ENCODE data around the gene TBC1D14. TPM values are rescaled to one million over a fixed set of nuclear protein-coding genes. Genes with fewer than 3 reads are reported as not detected.

TBC1D14 gene
- total and polyA plus RNA-seq, 2 of the 8 experiments (the other 6 are each of a cell fraction or from before 2014, with no cell fraction given): 45.6 to 48.2 TPM

- peaks cover under 1 to 18% (median 9%) of the 10 kb centered on the region in 4 experiments for H3K4me1 ChIP-seq (replicated peaks in 1 of 4; ENCODE audit: control insufficient read depth in 3 of 4, insufficient read depth in 4 of 4, low read length in 3 of 4)
- ChIA-PET POLR2A (ENCODE audit: partially characterized antibody) (interaction anchor here (0.6 to 4.4 kb wide), 2 partner anchors 39 to 60 kb away, joined by 3 to 22 read pairs; no protein-coding TSS in a partner anchor), CTCF (ENCODE audit: partially characterized antibody) (interaction anchor here (0.9 to 4.2 kb wide), 10 partner anchors 11 to 196 kb away, joined by 3 to 22 read pairs (median 4); partner anchors contain the start of gene TADA2B)
- no peak overlapping the region for H3K27ac ChIP-seq (ENCODE audit: low read depth, low read length)
- H2BK15ac ChIP-seq (ENCODE audit: low read length): no peak overlapping the region
- H4K20me1 ChIP-seq (replicated peaks in 1 of 2; ENCODE audit: control insufficient read depth in 1 of 2, insufficient read depth in 2 of 2, low read length in 2 of 2): peaks cover 2 to 3% of the 10 kb centered on the region in 2 experiments
- H3K36me3 ChIP-seq (ENCODE audit: control insufficient read depth in 2 of 4, insufficient read depth in 4 of 4, low read length in 3 of 4): no peaks in the 10 kb centered on the region
- H4K5ac ChIP-seq (ENCODE audit: insufficient read length, low read depth, low read length): no peak overlapping the region
- no peak overlapping the region for H3K18ac ChIP-seq (ENCODE audit: extremely low read depth, low read length)
- no peak overlapping the region for H4K8ac ChIP-seq (ENCODE audit: extremely low read depth, insufficient read depth, low read length)
- H3K9ac ChIP-seq (replicated peaks in 1 of 4; ENCODE audit: extremely low read depth in 1 of 4, low read depth in 3 of 4, low read length in 3 of 4): no peak overlapping the region
- H2AK5ac ChIP-seq (ENCODE audit: low read depth, low read length): no peak overlapping the region
- peaks cover 0 to 3% of the 10 kb centered on the region in 2 experiments; a peak in 1 of 4 replicates for H3K79me2 ChIP-seq (ENCODE audit: control insufficient read depth in 1 of 2, insufficient read depth in 2 of 2, low read length in 2 of 2)
- no peak for FAIRE-seq
- H3K14ac ChIP-seq (ENCODE audit: insufficient read length): no peak overlapping the region
- H3K27me3 ChIP-seq (replicated peaks in 1 of 4; ENCODE audit: control insufficient read depth in 3 of 4, extremely low read depth in 1 of 4, insufficient read depth in 3 of 4, low read length in 3 of 4): peaks cover 0 to 10% (median 4%) of the 10 kb centered on the region in 4 experiments; a peak in 4 of 7 replicates
- no peaks in the 10 kb centered on the region for H3K9me3 ChIP-seq (ENCODE audit: insufficient read depth in 2 of 2, low read depth in 1 of 2, low read length in 1 of 2)
- WGBS, 2 experiments (ENCODE audit: extremely low coverage in 1 of 2, insufficient coverage in 1 of 2, insufficient read length in 1 of 2, insufficient replicate concordance in 2 of 2, low coverage in 1 of 2, low lambda C conversion rate in 2 of 2, missing lambda C conversion rate in 1 of 2): 91% methylated on average over 13 of the region's 13 CpGs; no CpG with 5 or more reads in 1 of the 2 experiments
- no peak overlapping the region for H4K91ac ChIP-seq (replicated peaks; ENCODE audit: insufficient read length, low read length)
- no peak overlapping the region for H2BK5ac ChIP-seq (ENCODE audit: low read depth, low read length)
- H3K4me2 ChIP-seq (ENCODE audit: insufficient read depth in 1 of 2, low read depth in 2 of 2, low read length in 2 of 2): no peak overlapping the region
- H3K23me2 ChIP-seq (ENCODE audit: low read depth, low read length): peaks cover 11% of the 10 kb centered on the region
- no peak overlapping the region for H2BK20ac ChIP-seq (ENCODE audit: low read length)
- H3K23ac ChIP-seq (ENCODE audit: insufficient read length): no peak overlapping the region
- no peak overlapping the region for H3K4me3 ChIP-seq (ENCODE audit: extremely low read depth in 1 of 4, insufficient read depth in 2 of 4, low read depth in 3 of 4, low read length in 4 of 4)
- DNase-seq (ENCODE audit: low read depth in 1 of 2, low spot score in 2 of 2): no peak
- no peak overlapping the region for H2BK12ac ChIP-seq (ENCODE audit: low read depth, low read length)
- H3K79me1 ChIP-seq (ENCODE audit: low read depth, low read length): no peaks in the 10 kb centered on the region; the same call in 1 of the 2 replicates
- no peak overlapping the region for H3K4ac ChIP-seq (replicated peaks; ENCODE audit: insufficient read length, low read depth, low read length)
- H2AFZ ChIP-seq (ENCODE audit: low read length): no peak overlapping the region
- no peak overlapping the region for H2BK120ac ChIP-seq (replicated peaks; ENCODE audit: low read depth, low read length)
- no peak overlapping the region for H3K56ac ChIP-seq (replicated peaks; ENCODE audit: insufficient read length, low read depth, low read length)
- no peak for TF ChIP-seq MAX (IDR thresholded peaks at IDR 0.05)
- no peak for TF ChIP-seq CBX8 (IDR thresholded peaks at IDR 0.05; ENCODE audit: borderline replicate concordance, low read depth, low read length)
- no peak for TF ChIP-seq POLR2A (IDR thresholded peaks at IDR 0.05; ENCODE audit: control extremely low read depth in 1 of 2, low read depth in 2 of 2, low read length in 2 of 2)
- no peak for TF ChIP-seq KDM1A (IDR thresholded peaks at IDR 0.05; ENCODE audit: borderline replicate concordance, low read length)
Observed at GRCh38 chr4:6905516-6906445, 3.8 kb upstream of the TBC1D14 start.
